Aorta (tissue), 5 donors: ENCODE measurements around the gene TSC2. TPM values are rescaled to one million over a fixed set of nuclear protein-coding genes. Genes with fewer than 3 reads are reported as not detected.

ENCODE experiments used
- ATAC-seq: fragments of 200-7000 bp; cut with Tn5 transposase; one replicate; pipeline ENCODE4 v1.9.1; 2022; ENCODE audit warnings: moderate library complexity; ENCODE audit not compliant: low FRiP score
- DNase-seq, 2 donors: peaks; one replicate each; pipeline ENCODE4 v3.0.0-alpha.2; 2020
- H3K27ac ChIP-seq, 2 donors: one replicate each; pipeline ENCODE4 v1.5.1; 2013; ENCODE audit warnings: low read length in 2 of 2, mild to moderate bottlenecking in 2 of 2, moderate library complexity in 2 of 2, control low read depth in 1 of 2, inconsistent platforms in 1 of 2, low read depth in 1 of 2
- H3K27me3 ChIP-seq, 2 donors: one replicate each; pipeline ENCODE4 v1.6.1; 2013; ENCODE audit warnings: control low read depth in 1 of 2, low read length in 1 of 2, mild to moderate bottlenecking in 1 of 2, moderate library complexity in 1 of 2; ENCODE audit not compliant: insufficient read depth in 2 of 2, control insufficient read depth in 1 of 2
- H3K36me3 ChIP-seq, 2 donors: one replicate each; pipeline ENCODE4 v1.6.1; 2013; ENCODE audit warnings: control low read depth in 1 of 2, low read length in 1 of 2, mild to moderate bottlenecking in 1 of 2; ENCODE audit not compliant: insufficient read depth in 2 of 2, control insufficient read depth in 1 of 2
- H3K4me1 ChIP-seq, 2 donors: one replicate each; pipeline ENCODE4 v1.6.1; 2013; ENCODE audit warnings: low read length in 2 of 2, control low read depth in 1 of 2, mild to moderate bottlenecking in 1 of 2, moderate library complexity in 1 of 2; ENCODE audit not compliant: insufficient read depth in 2 of 2, control insufficient read depth in 1 of 2
- H3K4me3 ChIP-seq, 2 donors: one replicate each; pipeline ENCODE4 v1.5.1; 2013; ENCODE audit warnings: low read length in 2 of 2, control low read depth in 1 of 2, mild to moderate bottlenecking in 1 of 2
- H3K9me3 ChIP-seq: one replicate; pipeline ENCODE4 v1.6.1; 2013; ENCODE audit warnings: mild to moderate bottlenecking, low read length; ENCODE audit not compliant: control insufficient read depth
- WGBS, 2 donors: extraction: QIAGEN DNeasy Blood & Tissue Kit; methylation state at CpG; one replicate each; pipeline ENCODE4 v1.1.7; 2013; 5-methylcytosine and 5-hydroxymethylcytosine counted together
- intact Hi-C, 2 donors: fragments of 100-400 bp; cut with DNase I; formaldehyde crosslinking; loops; one replicate each; pipeline versions ENCODE4 v1.14.2 to v1.15.0; 2022
- polyA plus RNA-seq, 2 donors: library from polyadenylated mRNA; stranded (reverse); fragments of 200-250 nt; gene quantifications; one replicate each; pipeline ENCODE4 v1.2.3, GENCODE V29; 2013
- total RNA-seq, 2 donors: library from RNA; stranded (reverse); fragmentation: NEBNext Ultra II Directional; extraction: Animal tissue kit (Norgen Biotek cat#: 25700); gene quantifications; one replicate each; pipeline ENCODE4 v1.2.1, GENCODE V29; 2021
- donor health status: healthy with polysubstance abuse.
- donor health status: Bipolar disorder and iron deficiency.
- donor health status: DM: no; HTN: no; CAD: no.
- donor health status: DM: no; HTN: no; CAD: no.
- donor health status: DM: yes; HTN: yes; CAD: no.

Gene TSC2
- total and polyA plus RNA-seq, 4 donors, result 16.2 to 166 (median 119) TPM

- Histone ChIP-seq H3K36me3 (peaks cover 2 to 4% of the 10 kb centered on the region in 2 donors), H3K27me3 (no peaks in the 10 kb centered on the region), H3K9me3 (no peaks in the 10 kb centered on the region), H3K4me3 (no peak overlapping the region), H3K4me1 (no peaks in the 10 kb centered on the region), H3K27ac (no peak overlapping the region)
- 92% methylated on average over 21 of the region's 21 CpGs for WGBS, 2 donors
- DNase-seq, result no peak
- intact Hi-C loops, result no loop called here
- no peak for ATAC-seq
Observed at GRCh38 chr16:2077696-2078095, 29.9 kb downstream of the TSC2 start.

- peaks cover 2 to 4% of the 10 kb centered on the region in 2 donors for H3K36me3 ChIP-seq
- no peaks in the 10 kb centered on the region for H3K27me3 ChIP-seq
- H3K4me3 ChIP-seq, result no peak overlapping the region
- ATAC-seq, result no peak
- intact Hi-C loops, result no loop called here
- H3K9me3 ChIP-seq, result no peaks in the 10 kb centered on the region
- no peaks in the 10 kb centered on the region for H3K4me1 ChIP-seq
- no peak overlapping the region for H3K27ac ChIP-seq
- no peak for DNase-seq
- WGBS, 2 donors, result 94 to 96% methylated on average over 7 of the region's 7 CpGs
Observed at GRCh38 chr16:2078096-2078495, 30.3 kb downstream of the TSC2 start.

- ATAC-seq (no peak), DNase-seq (no peak)
- Histone ChIP-seq H3K36me3 (peaks cover 2 to 4% of the 10 kb centered on the region in 2 donors), H3K4me1 (no peaks in the 10 kb centered on the region), H3K27ac (no peak overlapping the region), H3K9me3 (no peaks in the 10 kb centered on the region), H3K4me3 (no peak overlapping the region), H3K27me3 (no peaks in the 10 kb centered on the region)
- intact Hi-C loops, result no loop called here
- WGBS, 2 donors, result 90 to 93% methylated on average over 23 of the region's 23 CpGs
Observed at GRCh38 chr16:2078691-2079090, 30.9 kb downstream of the TSC2 start.

GRCh38 chr16:2079311-2079800 is 31.6 kb downstream of the TSC2 start:
- WGBS, 2 donors, result 92% methylated on average over 30 of the region's 30 CpGs
- H3K4me3 ChIP-seq, result no peak overlapping the region
- H3K4me1 ChIP-seq, result no peaks in the 10 kb centered on the region
- peaks cover 0 to 2% of the 10 kb centered on the region in 2 donors for H3K36me3 ChIP-seq
- DNase-seq, result no peak
- H3K27me3 ChIP-seq, result no peaks in the 10 kb centered on the region
- ATAC-seq, result no peak
- intact Hi-C loops, result no loop called here
- no peak overlapping the region for H3K27ac ChIP-seq
- no peaks in the 10 kb centered on the region for H3K9me3 ChIP-seq

- WGBS, 2 donors, result 92 to 94% methylated on average over 16 of the region's 16 CpGs
- intact Hi-C loops, result no loop called here
- no peak for DNase-seq
- no peak overlapping the region for H3K27ac ChIP-seq
- no peaks in the 10 kb centered on the region for H3K27me3 ChIP-seq
- no peak overlapping the region for H3K4me3 ChIP-seq
- ATAC-seq, result no peak
- H3K36me3 ChIP-seq, result peaks cover 0 to 2% of the 10 kb centered on the region in 2 donors
- H3K4me1 ChIP-seq, result no peaks in the 10 kb centered on the region
- H3K9me3 ChIP-seq, result no peaks in the 10 kb centered on the region
Observed at GRCh38 chr16:2079991-2080390, 32.2 kb downstream of the TSC2 start.

- H3K9me3 ChIP-seq, result no peaks in the 10 kb centered on the region
- 88 to 90% methylated on average over 35 of the region's 35 CpGs for WGBS, 2 donors
- no peaks in the 10 kb centered on the region for H3K27me3 ChIP-seq
- no peaks in the 10 kb centered on the region for H3K4me1 ChIP-seq
- H3K27ac ChIP-seq, result no peak overlapping the region
- ATAC-seq, result no peak
- intact Hi-C loops, result no loop called here
- peaks cover 0 to 2% of the 10 kb centered on the region in 2 donors for H3K36me3 ChIP-seq
- DNase-seq, result no peak
- no peak overlapping the region for H3K4me3 ChIP-seq
Observed at GRCh38 chr16:2081201-2082084, 33.7 kb downstream of the TSC2 start.

- H3K4me1 ChIP-seq, result no peaks in the 10 kb centered on the region
- DNase-seq (no peak), ATAC-seq (no peak)
- H3K36me3 ChIP-seq, result peaks cover 0 to 2% of the 10 kb centered on the region in 2 donors
- no peaks in the 10 kb centered on the region for H3K27me3 ChIP-seq
- 75 to 76% methylated on average over 27 to 32 of the region's 32 CpGs for WGBS, 2 donors
- no peaks in the 10 kb centered on the region for H3K9me3 ChIP-seq
- H3K27ac ChIP-seq, result no peak overlapping the region
- no peak overlapping the region for H3K4me3 ChIP-seq
- intact Hi-C loops, result no loop called here
Observed at GRCh38 chr16:2082171-2082982, 34.6 kb downstream of the TSC2 start.

GRCh38 chr16:2082983-2083364 is 35.2 kb downstream of the TSC2 start:
- H3K36me3 ChIP-seq, result peaks cover 0 to 2% of the 10 kb centered on the region in 2 donors
- no peaks in the 10 kb centered on the region for H3K9me3 ChIP-seq
- no peak overlapping the region for H3K4me3 ChIP-seq
- WGBS, 2 donors, result 76 to 79% methylated on average over 16 of the region's 16 CpGs
- DNase-seq, result no peak
- H3K4me1 ChIP-seq, result no peaks in the 10 kb centered on the region
- ATAC-seq, result no peak
- no peaks in the 10 kb centered on the region for H3K27me3 ChIP-seq
- no peak overlapping the region for H3K27ac ChIP-seq
- intact Hi-C loops, result no loop called here
